ENCODE measurements around the gene CYP4Z1.
A peak's percentile ranks its signal among the peaks of the same experiment; 100 is the strongest.
"Not testable (repeated sequence)": the region's sequence is repeated elsewhere in the genome, so short reads cannot be mapped to it uniquely, and the experiment has no call there.

The CYP4Z1 gene

DNA sequence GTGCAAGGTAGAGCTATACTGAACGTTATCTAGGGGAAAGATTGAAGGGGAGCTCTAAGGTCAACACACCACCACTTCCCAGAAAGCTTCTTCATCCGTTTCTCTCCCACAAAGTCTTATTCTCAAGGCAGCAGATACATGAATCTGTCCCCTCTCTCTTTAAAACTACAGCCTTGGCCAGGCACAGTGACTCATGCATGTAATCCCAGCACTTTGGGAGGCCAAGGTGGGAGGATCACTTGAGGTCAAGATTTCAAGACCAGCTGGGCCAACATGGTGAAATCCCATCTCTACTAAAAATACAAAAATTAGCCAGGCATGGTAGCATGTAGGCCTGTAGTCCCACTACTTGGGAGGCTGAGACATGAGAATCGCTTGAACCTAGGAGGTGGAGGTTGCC, 35.4 kb upstream of the CYP4Z1 start:
- no peak for DNase-seq

GRCh38 chr1:47036764-47037163, 30.3 kb upstream of the CYP4Z1 start:
- Histone ChIP-seq H3K27ac (ENCODE audit: insufficient read depth in 1 of 2, low read depth in 1 of 2, low read length in 2 of 2, poor library complexity in 1 of 2, severe bottlenecking in 2 of 2) (no peak overlapping the region), H3K36me3 (ENCODE audit: control insufficient read depth in 4 of 4, insufficient read depth in 4 of 4, low read length in 3 of 4) (no peaks in the 10 kb centered on the region), H3K4me3 (ENCODE audit: control insufficient read depth in 1 of 7, extremely low read depth in 1 of 7, insufficient read depth in 4 of 7, low read depth in 2 of 7, low read length in 6 of 7) (no peak overlapping the region), H3K9me3 (ENCODE audit: control extremely low read depth in 1 of 5, control insufficient read depth in 4 of 5, insufficient read depth in 2 of 5, low read depth in 1 of 5, low read length in 4 of 5) (peaks cover 0 to 1% (median 0%) of the 10 kb centered on the region in 5 experiments), H3K27me3 (replicated peaks in 2 of 5; ENCODE audit: control insufficient read depth in 4 of 5, insufficient read depth in 5 of 5, low read length in 4 of 5) (peaks cover 0 to 10% (median 2%) of the 10 kb centered on the region in 5 experiments), H3K4me1 (ENCODE audit: control extremely low read depth in 1 of 4, control insufficient read depth in 4 of 4, insufficient read depth in 4 of 4, low read length in 3 of 4) (no peaks in the 10 kb centered on the region)
- DNase-seq = no peak
- no CpG with 5 or more reads among the region's 1 CpG for WGBS (ENCODE audit: insufficient coverage)
- ChIA-PET CTCF (no interaction called here), POLR2A (no interaction called here)

More for the DNA sequence above, 35.4 kb upstream of the CYP4Z1 start:
- H3K4me1 ChIP-seq (ENCODE audit: control extremely low read depth in 1 of 4, control insufficient read depth in 4 of 4, insufficient read depth in 4 of 4, low read length in 3 of 4) = peaks cover 0 to 4% (median 0%) of the 10 kb centered on the region in 4 experiments
- no peaks in the 10 kb centered on the region for H3K36me3 ChIP-seq (ENCODE audit: control insufficient read depth in 4 of 4, insufficient read depth in 4 of 4, low read length in 3 of 4)
- peaks cover 0 to 1% (median 0%) of the 10 kb centered on the region in 5 experiments for H3K9me3 ChIP-seq (ENCODE audit: control extremely low read depth in 1 of 5, control insufficient read depth in 4 of 5, insufficient read depth in 2 of 5, low read depth in 1 of 5, low read length in 4 of 5)
- H3K4me3 ChIP-seq (ENCODE audit: control insufficient read depth in 1 of 7, extremely low read depth in 1 of 7, insufficient read depth in 4 of 7, low read depth in 2 of 7, low read length in 6 of 7) = no peak overlapping the region
- ChIA-PET POLR2A (no interaction called here), CTCF (no interaction called here)
- peaks cover 0 to 4% (median 2%) of the 10 kb centered on the region in 5 experiments for H3K27me3 ChIP-seq (replicated peaks in 2 of 5; ENCODE audit: control insufficient read depth in 4 of 5, insufficient read depth in 5 of 5, low read length in 4 of 5)
- H3K27ac ChIP-seq (ENCODE audit: insufficient read depth in 1 of 2, low read depth in 1 of 2, low read length in 2 of 2, poor library complexity in 1 of 2, severe bottlenecking in 2 of 2) = no peak overlapping the region
- WGBS (ENCODE audit: insufficient coverage) = 90% methylated on average over 2 of the region's 3 CpGs

GRCh38 chr1:47059376-47059775, 7.7 kb upstream of the CYP4Z1 start:
- no peak for DNase-seq
- Histone ChIP-seq H3K27me3 (replicated peaks in 2 of 5; ENCODE audit: control insufficient read depth in 4 of 5, insufficient read depth in 5 of 5, low read length in 4 of 5) (no peaks in the 10 kb centered on the region), H3K36me3 (ENCODE audit: control insufficient read depth in 4 of 4, insufficient read depth in 4 of 4, low read length in 3 of 4) (no peaks in the 10 kb centered on the region), H3K27ac (ENCODE audit: insufficient read depth in 1 of 2, low read depth in 1 of 2, low read length in 2 of 2, poor library complexity in 1 of 2, severe bottlenecking in 2 of 2) (no peak overlapping the region), H3K4me3 (ENCODE audit: control insufficient read depth in 1 of 7, extremely low read depth in 1 of 7, insufficient read depth in 4 of 7, low read depth in 2 of 7, low read length in 6 of 7) (no peak overlapping the region), H3K9me3 (ENCODE audit: control extremely low read depth in 1 of 5, control insufficient read depth in 4 of 5, insufficient read depth in 2 of 5, low read depth in 1 of 5, low read length in 4 of 5) (peaks cover 0 to 16% (median 0%) of the 10 kb centered on the region in 5 experiments), H3K4me1 (ENCODE audit: control extremely low read depth in 1 of 4, control insufficient read depth in 4 of 4, insufficient read depth in 4 of 4, low read length in 3 of 4) (no peaks in the 10 kb centered on the region)
- ChIA-PET POLR2A (no interaction called here), CTCF (no interaction called here)
- WGBS (ENCODE audit: insufficient coverage) = 57% methylated on average over 1 of the region's 1 CpG

GRCh38 chr1:47069080-47069479, 2.0 kb downstream of the CYP4Z1 start:
- 90% methylated on average over 3 of the region's 4 CpGs for WGBS (ENCODE audit: insufficient coverage)
- H3K9me3 ChIP-seq (ENCODE audit: control extremely low read depth in 1 of 5, control insufficient read depth in 4 of 5, insufficient read depth in 2 of 5, low read depth in 1 of 5, low read length in 4 of 5); H3K27ac ChIP-seq (ENCODE audit: insufficient read depth in 1 of 2, low read depth in 1 of 2, low read length in 2 of 2, poor library complexity in 1 of 2, severe bottlenecking in 2 of 2); CTCF ChIA-PET; H3K36me3 ChIP-seq (ENCODE audit: control insufficient read depth in 4 of 4, insufficient read depth in 4 of 4, low read length in 3 of 4); POLR2A ChIA-PET; H3K4me1 ChIP-seq (ENCODE audit: control extremely low read depth in 1 of 4, control insufficient read depth in 4 of 4, insufficient read depth in 4 of 4, low read length in 3 of 4); DNase-seq; H3K4me3 ChIP-seq (ENCODE audit: control insufficient read depth in 1 of 7, extremely low read depth in 1 of 7, insufficient read depth in 4 of 7, low read depth in 2 of 7, low read length in 6 of 7): not testable (repeated sequence)
- peaks cover 0 to 13% (median 4%) of the 10 kb centered on the region in 5 experiments for H3K27me3 ChIP-seq (replicated peaks in 2 of 5; ENCODE audit: control insufficient read depth in 4 of 5, insufficient read depth in 5 of 5, low read length in 4 of 5)

GRCh38 chr1:47069509-47069908, 2.5 kb downstream of the CYP4Z1 start:
- DNase-seq; H3K27ac ChIP-seq (ENCODE audit: insufficient read depth in 1 of 2, low read depth in 1 of 2, low read length in 2 of 2, poor library complexity in 1 of 2, severe bottlenecking in 2 of 2); POLR2A ChIA-PET; H3K4me1 ChIP-seq (ENCODE audit: control extremely low read depth in 1 of 4, control insufficient read depth in 4 of 4, insufficient read depth in 4 of 4, low read length in 3 of 4); H3K36me3 ChIP-seq (ENCODE audit: control insufficient read depth in 4 of 4, insufficient read depth in 4 of 4, low read length in 3 of 4); H3K4me3 ChIP-seq (ENCODE audit: control insufficient read depth in 1 of 7, extremely low read depth in 1 of 7, insufficient read depth in 4 of 7, low read depth in 2 of 7, low read length in 6 of 7); H3K9me3 ChIP-seq (ENCODE audit: control extremely low read depth in 1 of 5, control insufficient read depth in 4 of 5, insufficient read depth in 2 of 5, low read depth in 1 of 5, low read length in 4 of 5); CTCF ChIA-PET: not testable (repeated sequence)
- H3K27me3 ChIP-seq (replicated peaks in 2 of 5; ENCODE audit: control insufficient read depth in 4 of 5, insufficient read depth in 5 of 5, low read length in 4 of 5) = peaks cover 0 to 13% (median 4%) of the 10 kb centered on the region in 5 experiments

DNA sequence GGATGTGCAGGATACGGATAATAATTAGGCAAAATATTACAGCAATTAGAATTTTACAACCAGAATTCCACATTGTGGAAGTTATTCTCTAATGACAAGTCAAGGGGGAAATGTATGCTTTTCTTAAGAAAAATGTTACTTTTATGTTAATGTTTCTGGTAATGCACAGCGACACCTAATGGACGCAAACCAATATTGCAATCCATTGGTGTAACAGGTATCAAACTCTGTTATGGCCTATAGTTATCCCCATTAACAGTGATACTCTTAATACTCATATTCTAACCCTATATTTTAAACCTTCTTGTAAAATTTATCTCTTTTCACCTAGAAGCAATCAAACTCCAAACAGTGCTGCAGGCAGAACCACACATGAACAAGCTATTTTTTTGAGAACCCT, 22.3 kb downstream of the CYP4Z1 start:
- H3K9me3 ChIP-seq (ENCODE audit: control extremely low read depth in 1 of 5, control insufficient read depth in 4 of 5, insufficient read depth in 2 of 5, low read depth in 1 of 5, low read length in 4 of 5); CTCF ChIA-PET; H3K27me3 ChIP-seq (replicated peaks in 2 of 5; ENCODE audit: control insufficient read depth in 4 of 5, insufficient read depth in 5 of 5, low read length in 4 of 5); H3K4me3 ChIP-seq (ENCODE audit: control insufficient read depth in 1 of 7, extremely low read depth in 1 of 7, insufficient read depth in 4 of 7, low read depth in 2 of 7, low read length in 6 of 7); H3K4me1 ChIP-seq (ENCODE audit: control extremely low read depth in 1 of 4, control insufficient read depth in 4 of 4, insufficient read depth in 4 of 4, low read length in 3 of 4); H3K27ac ChIP-seq (ENCODE audit: insufficient read depth in 1 of 2, low read depth in 1 of 2, low read length in 2 of 2, poor library complexity in 1 of 2, severe bottlenecking in 2 of 2); H3K36me3 ChIP-seq (ENCODE audit: control insufficient read depth in 4 of 4, insufficient read depth in 4 of 4, low read length in 3 of 4); POLR2A ChIA-PET: not testable (repeated sequence)
- DNase-seq = peak; percentile 8 to 49 (median 37)
- no CpG with 5 or more reads among the region's 3 CpGs for WGBS (ENCODE audit: insufficient coverage)

DNA sequence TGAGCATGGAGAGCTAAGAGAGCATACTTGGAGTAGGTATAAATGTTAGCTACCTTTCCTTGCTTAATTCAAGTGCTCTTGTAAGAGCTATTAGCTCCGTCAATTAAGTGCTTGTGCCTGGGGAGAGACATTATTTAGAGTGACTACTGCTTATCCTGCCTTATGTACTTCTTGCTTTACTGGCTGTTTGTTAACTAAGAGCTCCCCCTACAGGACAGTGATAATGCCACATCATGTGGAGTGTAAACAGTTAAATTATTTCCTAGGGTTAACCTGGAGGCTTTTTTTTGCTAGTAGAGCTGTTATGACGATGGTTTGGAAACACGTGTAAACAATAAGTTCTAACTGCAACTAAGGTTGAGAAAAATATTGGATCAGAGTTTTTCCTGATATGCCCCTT, 24.4 kb downstream of the CYP4Z1 start:
- H3K9me3 ChIP-seq (ENCODE audit: control extremely low read depth in 1 of 5, control insufficient read depth in 4 of 5, insufficient read depth in 2 of 5, low read depth in 1 of 5, low read length in 4 of 5); H3K36me3 ChIP-seq (ENCODE audit: control insufficient read depth in 4 of 4, insufficient read depth in 4 of 4, low read length in 3 of 4); H3K4me1 ChIP-seq (ENCODE audit: control extremely low read depth in 1 of 4, control insufficient read depth in 4 of 4, insufficient read depth in 4 of 4, low read length in 3 of 4); H3K27ac ChIP-seq (ENCODE audit: insufficient read depth in 1 of 2, low read depth in 1 of 2, low read length in 2 of 2, poor library complexity in 1 of 2, severe bottlenecking in 2 of 2); DNase-seq; POLR2A ChIA-PET; CTCF ChIA-PET; H3K4me3 ChIP-seq (ENCODE audit: control insufficient read depth in 1 of 7, extremely low read depth in 1 of 7, insufficient read depth in 4 of 7, low read depth in 2 of 7, low read length in 6 of 7); H3K27me3 ChIP-seq (replicated peaks in 2 of 5; ENCODE audit: control insufficient read depth in 4 of 5, insufficient read depth in 5 of 5, low read length in 4 of 5): not testable (repeated sequence)
- no CpG with 5 or more reads among the region's 3 CpGs for WGBS (ENCODE audit: insufficient coverage)
